Lower leg skin (tissue), 4 donors: ENCODE results near the gene PCDHA9. TPM values are rescaled to one million over a fixed set of nuclear protein-coding genes. Genes with fewer than 3 reads are reported as not detected.

Experiments
- DNase-seq, 2 donors: peaks; one replicate each; pipeline ENCODE4 v3.0.0-alpha.2; 2019; ENCODE audit warnings: low spot score in 2 of 2
- H3K4me3 ChIP-seq: fragments of 200-600 bp; sonication (generic); 2 replicates; pipeline ENCODE4 v1.5.1; 2017; ENCODE audit warnings: mild to moderate bottlenecking, low read depth; ENCODE audit not compliant: poor library complexity, severe bottlenecking
- POLR2A ChIP-seq, 2 donors: fragments of 450-650 bp; IDR thresholded peaks; one replicate each; pipeline ENCODE4 v1.6.1; 2016 to 2017; ENCODE audit warnings: antibody characterized with exemption in 2 of 2, mild to moderate bottlenecking in 1 of 2, moderate library complexity in 1 of 2
- WGBS, 2 donors: methylation state at CpG; one replicate each; pipeline ENCODE4 v1.1.5; 2018; 5-methylcytosine and 5-hydroxymethylcytosine counted together
- intact Hi-C: fragments of 100-400 bp; cut with DNase I; formaldehyde crosslinking; loops from one replicate; pipeline ENCODE4 v1.15.0; 2023; ENCODE audit warnings: low total_unique reads
- total RNA-seq, 4 donors: library from RNA; depleted of rRNA; stranded (reverse); fragments of >200 nt; gene quantifications; one replicate each; pipeline ENCODE4 v1.1.0, GENCODE V29; 2016
- TF ChIP-seq, protein P1 (sequence below), 3 donors: fragments of 450-650 bp; IDR thresholded peaks; one replicate each; pipeline ENCODE4 v1.5.1; 2016; ENCODE audit warnings: antibody characterized with exemption in 3 of 3, mild to moderate bottlenecking in 3 of 3, moderate library complexity in 2 of 3

The PCDHA9 gene
- total RNA-seq, 4 donors from 2014 or later = 0.06 to 0.07 TPM; not detected in 2

DNA sequence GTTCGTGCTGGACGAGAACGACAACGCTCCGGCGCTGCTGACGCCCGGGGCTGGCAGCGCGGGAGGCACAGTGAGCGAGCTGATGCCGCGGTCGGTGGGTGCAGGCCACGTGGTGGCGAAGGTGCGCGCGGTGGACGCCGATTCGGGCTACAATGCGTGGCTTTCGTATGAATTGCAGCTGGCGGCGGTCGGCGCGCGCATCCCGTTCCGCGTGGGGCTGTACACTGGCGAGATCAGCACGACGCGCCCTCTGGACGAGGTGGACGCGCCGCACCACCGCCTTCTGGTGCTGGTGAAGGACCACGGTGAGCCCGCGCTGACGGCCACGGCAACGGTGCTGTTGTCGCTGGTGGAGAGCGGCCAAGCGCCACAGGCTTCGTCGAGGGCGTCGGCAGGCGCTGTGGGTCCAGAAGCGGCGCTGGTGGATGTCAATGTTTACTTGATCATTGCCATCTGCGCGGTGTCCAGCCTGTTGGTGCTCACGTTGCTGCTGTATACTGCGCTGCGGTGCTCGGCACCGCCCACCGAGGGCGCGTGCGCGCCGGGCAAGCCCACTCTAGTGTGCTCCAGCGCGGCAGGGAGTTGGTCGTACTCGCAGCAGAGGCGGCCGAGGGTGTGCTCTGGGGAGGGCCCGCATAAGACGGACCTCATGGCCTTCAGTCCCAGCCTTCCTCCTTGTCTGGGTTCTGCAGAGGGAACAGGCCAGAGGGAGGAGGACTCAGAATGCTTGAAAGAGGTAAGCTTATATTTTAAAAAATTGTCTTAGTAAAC lies 35.9 kb downstream of the PCDHA9 start:
- TF ChIP-seq POLR2A (IDR thresholded peaks at IDR 0.05) = no peak
- TF ChIP-seq, protein P1, sequence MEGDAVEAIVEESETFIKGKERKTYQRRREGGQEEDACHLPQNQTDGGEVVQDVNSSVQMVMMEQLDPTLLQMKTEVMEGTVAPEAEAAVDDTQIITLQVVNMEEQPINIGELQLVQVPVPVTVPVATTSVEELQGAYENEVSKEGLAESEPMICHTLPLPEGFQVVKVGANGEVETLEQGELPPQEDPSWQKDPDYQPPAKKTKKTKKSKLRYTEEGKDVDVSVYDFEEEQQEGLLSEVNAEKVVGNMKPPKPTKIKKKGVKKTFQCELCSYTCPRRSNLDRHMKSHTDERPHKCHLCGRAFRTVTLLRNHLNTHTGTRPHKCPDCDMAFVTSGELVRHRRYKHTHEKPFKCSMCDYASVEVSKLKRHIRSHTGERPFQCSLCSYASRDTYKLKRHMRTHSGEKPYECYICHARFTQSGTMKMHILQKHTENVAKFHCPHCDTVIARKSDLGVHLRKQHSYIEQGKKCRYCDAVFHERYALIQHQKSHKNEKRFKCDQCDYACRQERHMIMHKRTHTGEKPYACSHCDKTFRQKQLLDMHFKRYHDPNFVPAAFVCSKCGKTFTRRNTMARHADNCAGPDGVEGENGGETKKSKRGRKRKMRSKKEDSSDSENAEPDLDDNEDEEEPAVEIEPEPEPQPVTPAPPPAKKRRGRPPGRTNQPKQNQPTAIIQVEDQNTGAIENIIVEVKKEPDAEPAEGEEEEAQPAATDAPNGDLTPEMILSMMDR (IDR thresholded peaks at IDR 0.05) = no peak
- no peak for DNase-seq
- intact Hi-C loops = no loop called here
- no peak overlapping the region for H3K4me3 ChIP-seq
- 48 to 55% methylated on average over 36 to 70 of the region's 79 CpGs for WGBS, 2 donors

Other genes starting within 250 kb of the PCDHA9 start
- gene CD14, start 215.2 kb upstream of the PCDHA9 start, total RNA-seq = 10 to 100 TPM; 14.9 to 22.1 (median 19.1) TPM
- 10 to 100 TPM; 60.3 to 99.8 (median 67.3) TPM for gene TMCO6, start 208.9 kb upstream of the PCDHA9 start, total RNA-seq
- 10 to 100 TPM; 39.4 to 57.6 (median 45.8) TPM for gene NDUFA2, start 200.8 kb upstream of the PCDHA9 start, total RNA-seq
- gene IK, start 200.6 kb upstream of the PCDHA9 start, total RNA-seq = 100 to 1,000 TPM in 1 of 4 donors, 10 to 100 TPM in 3; 64.1 to 105 (median 94.8) TPM
- gene WDR55, start 183.5 kb upstream of the PCDHA9 start, total RNA-seq = 10 to 100 TPM; 19.7 to 26.1 (median 21.4) TPM
- gene DND1, start 174.8 kb upstream of the PCDHA9 start, total RNA-seq = under 1 TPM; 0.49 to 0.94 (median 0.69) TPM
- gene HARS1, start 157.0 kb upstream of the PCDHA9 start, total RNA-seq = 10 to 100 TPM; 71.9 to 90.6 (median 80.8) TPM
- 10 to 100 TPM; 17.4 to 37.2 (median 31.8) TPM for gene HARS2, start 156.9 kb upstream of the PCDHA9 start, total RNA-seq
- 10 to 100 TPM; 28.2 to 48.6 (median 41.2) TPM for gene ZMAT2, start 147.9 kb upstream of the PCDHA9 start, total RNA-seq
- gene PCDHA1, start 62.2 kb upstream of the PCDHA9 start, total RNA-seq = not detected
- not detected for gene PCDHA2, start 53.5 kb upstream of the PCDHA9 start, total RNA-seq
- under 1 TPM in 2 of 4 donors, not detected in 2; 0.05 to 0.13 TPM for gene PCDHA3, start 47.3 kb upstream of the PCDHA9 start, total RNA-seq
- gene PCDHA4, start 41.3 kb upstream of the PCDHA9 start, total RNA-seq = under 1 TPM in 3 of 4 donors, not detected in 1; 0.08 to 0.58 (median 0.23) TPM
- under 1 TPM in 3 of 4 donors, not detected in 1; 0.05 to 0.19 (median 0.10) TPM for gene PCDHA5, start 26.8 kb upstream of the PCDHA9 start, total RNA-seq
- gene PCDHA6, start 20.4 kb upstream of the PCDHA9 start, total RNA-seq = under 1 TPM in 2 of 4 donors, not detected in 2; 0.13 to 0.49 TPM
- under 1 TPM in 1 of 4 donors, not detected in 3; 0.20 TPM for gene PCDHA7, start 14.1 kb upstream of the PCDHA9 start, total RNA-seq
- under 1 TPM in 1 of 4 donors, not detected in 3; 0.22 TPM for gene PCDHA8, start 7.2 kb upstream of the PCDHA9 start, total RNA-seq
- 1 to 10 TPM in 1 of 4 donors, under 1 TPM in 3; 0.08 to 1.0 (median 0.55) TPM for gene PCDHA10, start 7.5 kb downstream of the PCDHA9 start, total RNA-seq
- gene PCDHA11, start 20.6 kb downstream of the PCDHA9 start, total RNA-seq = under 1 TPM in 3 of 4 donors, not detected in 1; 0.17 to 0.94 (median 0.34) TPM
- under 1 TPM in 3 of 4 donors, not detected in 1; 0.04 to 0.39 (median 0.25) TPM for gene PCDHA12, start 26.9 kb downstream of the PCDHA9 start, total RNA-seq
- gene PCDHA13, start 33.7 kb downstream of the PCDHA9 start, total RNA-seq = under 1 TPM in 3 of 4 donors, not detected in 1; 0.16 to 0.34 (median 0.30) TPM
- under 1 TPM in 2 of 4 donors, not detected in 2; 0.16 to 0.17 TPM for gene PCDHAC1, start 77.9 kb downstream of the PCDHA9 start, total RNA-seq
- under 1 TPM in 3 of 4 donors, not detected in 1; 0.21 to 0.29 (median 0.27) TPM for gene PCDHAC2, start 118.1 kb downstream of the PCDHA9 start, total RNA-seq
- gene PCDHB1, start 203.0 kb downstream of the PCDHA9 start, total RNA-seq = not detected
- gene PCDHB2, start 246.2 kb downstream of the PCDHA9 start, total RNA-seq = 1 to 10 TPM; 2.3 to 6.2 (median 3.2) TPM